Stimulated activated CD4-positive, alpha-beta T cell treated with anti-CD3 and anti-CD28 coated beads, Interleukin-12 subunit alpha, Interleukin-12 subunit beta, amount 100 ng/mL, for 24 hours (primary cell): Measurements from ENCODE around the gene OR9I1.

ENCODE experiments used
- DNase-seq, 2 experiments: peaks; one replicate each; pipeline ENCODE4 v3.0.0-alpha.2; 2020; ENCODE audit warnings: low read depth in 2 of 2

OR9I1 gene, protein sequence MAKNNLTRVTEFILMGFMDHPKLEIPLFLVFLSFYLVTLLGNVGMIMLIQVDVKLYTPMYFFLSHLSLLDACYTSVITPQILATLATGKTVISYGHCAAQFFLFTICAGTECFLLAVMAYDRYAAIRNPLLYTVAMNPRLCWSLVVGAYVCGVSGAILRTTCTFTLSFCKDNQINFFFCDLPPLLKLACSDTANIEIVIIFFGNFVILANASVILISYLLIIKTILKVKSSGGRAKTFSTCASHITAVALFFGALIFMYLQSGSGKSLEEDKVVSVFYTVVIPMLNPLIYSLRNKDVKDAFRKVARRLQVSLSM

GRCh38 chr11:58125469-58125868, at the start of gene OR9I1:
TSS of gene OR9I1 (minus strand) at chr11:58125530. CDS start at chr11:58119444, 6,086 bp downstream.
- no peak for DNase-seq

DNA sequence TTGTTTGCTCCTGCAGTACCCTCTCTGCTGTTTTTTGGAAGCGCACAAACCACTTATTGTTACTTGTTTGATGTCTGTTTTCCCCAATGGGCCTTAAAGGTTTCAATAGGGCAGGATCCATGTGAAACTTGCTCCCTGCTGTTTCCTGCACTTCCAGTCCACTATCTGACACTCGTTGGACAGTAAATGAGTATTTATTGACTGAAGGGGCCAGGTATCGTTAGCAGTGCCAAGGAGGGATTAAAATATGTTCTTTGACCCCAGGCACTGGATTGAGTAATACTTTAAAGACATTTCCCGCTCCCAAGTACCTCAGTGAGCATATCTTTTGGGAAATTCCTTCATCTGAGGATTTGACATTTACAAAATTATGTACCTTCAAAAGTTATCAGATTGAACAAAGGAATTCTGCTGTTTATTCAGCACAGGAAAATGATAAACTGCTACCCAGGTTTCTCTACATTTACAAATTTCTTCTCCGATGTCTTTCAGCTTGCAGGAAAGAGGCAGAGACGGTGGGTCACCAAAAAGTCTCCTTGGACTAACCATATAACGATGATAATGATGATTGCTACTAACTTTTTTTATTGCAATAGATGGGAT, 40.3 kb upstream of the OR9I1 start:
- no peak for DNase-seq

GRCh38 chr11:58164990-58165389, 39.7 kb upstream of the OR9I1 start:
- no peak for DNase-seq

GRCh38 chr11:58164389-58164788, 39.1 kb upstream of the OR9I1 start:
- DNase-seq, result no peak

DNA sequence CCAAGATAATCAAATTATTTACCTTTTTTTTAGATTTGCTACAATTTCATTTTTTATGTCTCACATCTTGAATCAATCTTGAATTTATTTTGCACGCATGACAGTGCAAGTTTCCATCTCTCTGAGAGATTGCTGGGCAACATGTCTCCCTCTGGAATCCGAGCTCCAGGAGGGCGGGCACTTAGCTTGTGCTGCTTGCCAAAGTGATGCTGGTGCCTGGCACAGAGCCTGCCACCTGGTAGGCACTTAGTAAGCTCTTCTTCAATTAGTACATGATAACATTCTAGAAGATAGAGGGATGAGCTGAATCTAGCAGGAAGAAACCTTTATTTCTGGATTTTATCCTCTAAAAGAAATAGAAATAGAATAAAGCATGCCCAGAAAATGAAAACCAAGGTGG, 27.5 kb upstream of the OR9I1 start:
- DNase-seq, result no peak

DNA sequence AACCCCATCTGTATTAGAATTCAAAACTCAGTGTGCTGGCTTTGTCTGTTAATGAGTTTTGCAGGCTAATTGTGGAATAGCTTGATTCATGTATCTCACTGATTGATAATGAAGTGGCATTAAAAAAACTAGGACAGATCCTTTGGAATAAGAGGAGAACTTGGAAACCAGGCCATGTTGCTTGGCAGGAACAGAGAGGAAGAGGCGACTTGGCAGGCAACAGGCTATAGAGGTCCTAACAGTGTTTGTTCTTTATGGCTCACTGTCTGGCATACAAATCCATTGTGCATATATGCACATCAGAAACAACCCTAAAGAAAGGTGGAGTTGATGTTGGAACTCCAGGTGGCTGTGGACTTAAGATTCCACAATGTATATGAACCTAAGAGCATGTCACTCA, 17.4 kb upstream of the OR9I1 start:
- no peak for DNase-seq

DNA sequence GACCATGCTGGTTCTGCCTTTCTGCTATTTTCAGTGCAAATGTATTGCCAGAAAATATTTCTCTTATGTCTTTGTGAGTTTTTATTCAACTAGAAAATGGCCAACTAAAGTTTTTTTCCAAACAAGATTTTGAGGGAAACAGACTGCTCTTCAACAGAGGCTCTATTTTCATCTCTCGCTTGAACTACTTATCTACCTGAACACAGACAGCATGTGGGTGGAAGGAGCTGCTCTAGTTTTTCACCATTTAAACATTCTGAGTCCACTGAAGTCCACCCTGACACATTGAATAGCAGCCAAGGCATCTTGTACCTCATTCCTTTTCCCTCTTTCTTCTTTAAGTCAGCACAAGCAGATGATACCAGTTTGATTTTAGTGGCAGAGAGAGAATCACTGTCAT, 9.8 kb upstream of the OR9I1 start:
- DNase-seq, result no peak

GRCh38 chr11:58134151-58134550, 8.8 kb upstream of the OR9I1 start:
- DNase-seq, result no peak

GRCh38 chr11:58133309-58134076, 8.2 kb upstream of the OR9I1 start:
- no peak for DNase-seq

DNA sequence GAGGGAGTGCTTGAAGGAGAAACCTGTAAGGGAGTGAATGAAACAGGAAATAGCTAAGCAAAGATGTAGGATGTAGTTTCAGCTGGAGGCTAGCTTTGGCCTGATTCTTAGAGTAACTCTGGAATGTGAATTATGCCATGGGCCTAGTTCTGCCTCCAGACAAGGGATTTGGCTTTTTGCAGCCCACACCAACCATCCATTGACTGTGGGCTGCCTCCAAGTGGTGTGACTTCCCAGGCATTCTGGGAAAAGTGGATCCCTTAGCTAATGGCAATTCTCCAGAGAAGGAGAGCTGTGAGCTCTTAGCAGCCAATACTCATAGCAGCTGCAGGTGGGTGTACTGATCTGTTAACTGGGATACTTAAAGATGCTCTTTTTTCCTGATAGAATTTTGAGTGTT, 2.0 kb upstream of the OR9I1 start:
- DNase-seq, result no peak

DNA sequence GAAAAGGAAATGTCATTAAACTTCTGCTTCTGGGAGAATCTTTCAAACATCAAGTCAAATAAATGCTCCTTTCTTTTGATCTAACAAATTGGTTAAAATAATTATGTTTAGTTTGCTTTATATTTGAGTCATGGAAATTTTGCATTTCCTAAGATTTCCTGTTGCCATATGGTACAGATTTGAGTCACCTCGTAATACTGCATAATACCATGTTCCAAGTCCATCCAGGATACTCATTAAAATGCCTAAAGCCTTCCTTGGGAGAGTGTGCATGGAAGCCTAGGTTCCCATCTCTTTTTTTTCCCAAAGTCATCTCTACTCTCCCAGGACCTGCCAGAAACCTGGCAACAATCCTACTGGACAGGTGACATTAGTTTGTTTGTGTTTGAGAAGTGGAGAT, 4.2 kb downstream of the OR9I1 start:
- no peak for DNase-seq

- DNase-seq, result no peak
These were observed 27.9 kb downstream of the OR9I1 start for GRCh38 chr11:58097437-58097836.

DNA sequence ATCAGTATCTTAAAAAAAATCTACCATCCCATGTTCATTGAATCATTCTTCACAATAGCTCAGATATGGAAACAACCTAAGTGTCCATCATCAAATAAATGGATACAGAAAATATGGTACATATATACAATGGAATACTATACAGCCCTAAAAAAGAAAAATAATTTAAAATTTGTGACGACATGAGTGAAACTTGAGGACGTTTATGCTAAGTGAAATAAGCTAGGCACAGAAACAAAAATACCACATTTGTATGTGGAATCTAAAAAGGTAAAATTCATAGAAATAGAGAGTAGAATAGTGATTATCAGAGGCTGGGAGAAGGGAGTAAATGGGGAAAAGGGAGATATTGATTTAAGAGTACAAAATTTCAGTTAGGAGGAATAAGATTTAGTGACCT, 38.8 kb downstream of the OR9I1 start:
- no peak for DNase-seq

GRCh38 chr11:58075781-58076180, 49.5 kb downstream of the OR9I1 start:
- DNase-seq, result no peak

DNA sequence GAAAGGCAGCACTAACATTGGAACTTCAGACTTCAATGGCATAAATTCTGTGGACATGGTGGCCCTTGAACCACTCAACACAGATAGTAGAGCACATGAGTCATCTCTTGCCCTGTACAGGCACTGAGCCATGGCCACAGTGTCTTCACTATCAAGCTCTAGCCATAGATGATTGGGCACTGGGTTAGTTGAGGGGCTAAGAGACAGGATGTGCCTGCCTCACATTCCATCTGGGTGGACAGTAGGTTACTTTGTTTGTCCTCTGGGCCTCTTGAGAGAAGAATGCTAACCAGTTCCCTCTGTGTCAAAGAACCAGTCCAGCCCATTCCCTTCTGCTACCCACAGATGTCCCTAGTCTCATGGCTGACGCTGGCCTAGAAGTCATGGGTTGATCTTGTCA, 54.7 kb downstream of the OR9I1 start:
- no peak for DNase-seq

GRCh38 chr11:58068655-58069054, 56.7 kb downstream of the OR9I1 start:
- DNase-seq, result no peak

GRCh38 chr11:58067685-58068084, 57.6 kb downstream of the OR9I1 start:
- no peak for DNase-seq
